Epithelial cell of prostate (primary cell): ENCODE results near the gene BBS5.
A peak's percentile ranks its signal among the peaks of the same experiment; 100 is the strongest.
"Not testable (repeated sequence)": the region's sequence is repeated elsewhere in the genome, so short reads cannot be mapped to it uniquely, and the experiment has no call there.

Experiments
- DNase-seq: peaks from one replicate; pipeline ENCODE4 v3.0.0-alpha.2; 2011; ENCODE audit warnings: low read depth, low spot score
- H3K27ac ChIP-seq: fragments of 450-650 bp; 2 replicates; pipeline ENCODE4 v1.5.1; 2017; ENCODE audit warnings: mild to moderate bottlenecking

Gene BBS5

GRCh38 chr2:169479257-169480078 lies at the start of gene BBS5:
TSS of gene BBS5 (plus strand) at chr2:169479494. CDS start at chr2:169479554, 60 bp downstream.
- no peak for DNase-seq
- peak within 1 kb of the TSS; percentile 11 for H3K27ac ChIP-seq

- not testable (repeated sequence) for DNase-seq, H3K27ac ChIP-seq
Measured at GRCh38 chr2:169431772-169432171, 47.5 kb upstream of the BBS5 start.

- not testable (repeated sequence) for H3K27ac ChIP-seq, DNase-seq
Measured at GRCh38 chr2:169434236-169434635, 45.1 kb upstream of the BBS5 start.

GRCh38 chr2:169438466-169439072 lies 40.7 kb upstream of the BBS5 start:
- no peak for DNase-seq
- no peak overlapping the region for H3K27ac ChIP-seq

DNA sequence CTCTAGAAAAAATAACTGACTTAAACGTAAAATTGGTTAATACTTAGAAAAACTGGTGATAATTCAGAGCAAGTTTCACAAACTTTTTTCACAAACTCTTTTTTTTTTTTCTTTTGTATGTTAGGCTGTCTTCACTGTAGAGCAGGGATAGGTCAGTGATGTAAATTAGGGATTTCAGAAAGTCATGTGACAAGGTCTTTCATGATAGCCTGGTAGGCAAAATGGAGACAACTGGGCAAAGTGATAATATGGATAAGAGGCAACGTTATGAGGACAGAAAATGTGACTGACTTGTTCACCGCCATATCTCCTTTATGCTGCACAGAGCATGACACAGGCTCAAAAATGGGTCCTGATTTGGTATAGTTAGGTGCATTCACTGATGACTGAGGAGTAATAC lies 39.4 kb upstream of the BBS5 start:
- H3K27ac ChIP-seq: no peak overlapping the region
- DNase-seq: no peak

- H3K27ac ChIP-seq: no peak overlapping the region
- DNase-seq: no peak
Measured at GRCh38 chr2:169446452-169446851, 32.8 kb upstream of the BBS5 start.

DNA sequence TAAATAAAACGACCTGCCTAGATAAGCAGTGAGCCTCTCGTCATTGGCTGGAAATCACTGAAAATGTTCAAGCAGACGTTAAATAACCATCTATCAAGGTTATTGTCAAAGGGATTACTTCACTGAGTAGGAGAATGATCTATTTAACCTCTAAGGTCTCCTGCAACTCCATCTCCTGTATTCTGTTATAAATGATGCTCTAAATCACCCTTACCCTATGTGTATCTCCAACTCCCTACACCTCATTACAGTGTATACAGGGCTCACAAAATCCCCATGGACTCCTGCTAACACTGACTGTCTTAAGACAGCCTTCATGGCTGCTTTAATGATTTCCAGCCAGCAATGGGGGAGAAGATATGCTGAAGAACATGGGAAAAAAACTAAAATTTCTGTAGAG lies 31.0 kb upstream of the BBS5 start:
- no peak for DNase-seq
- no peak overlapping the region for H3K27ac ChIP-seq

GRCh38 chr2:169448865-169449264 lies 30.4 kb upstream of the BBS5 start:
- no peak for DNase-seq
- no peak overlapping the region for H3K27ac ChIP-seq

- DNase-seq: no peak
- no peak overlapping the region for H3K27ac ChIP-seq
Measured at GRCh38 chr2:169452080-169452479, 27.2 kb upstream of the BBS5 start.

- not testable (repeated sequence) for DNase-seq, H3K27ac ChIP-seq
Measured at GRCh38 chr2:169453044-169453443, 26.2 kb upstream of the BBS5 start.

DNA sequence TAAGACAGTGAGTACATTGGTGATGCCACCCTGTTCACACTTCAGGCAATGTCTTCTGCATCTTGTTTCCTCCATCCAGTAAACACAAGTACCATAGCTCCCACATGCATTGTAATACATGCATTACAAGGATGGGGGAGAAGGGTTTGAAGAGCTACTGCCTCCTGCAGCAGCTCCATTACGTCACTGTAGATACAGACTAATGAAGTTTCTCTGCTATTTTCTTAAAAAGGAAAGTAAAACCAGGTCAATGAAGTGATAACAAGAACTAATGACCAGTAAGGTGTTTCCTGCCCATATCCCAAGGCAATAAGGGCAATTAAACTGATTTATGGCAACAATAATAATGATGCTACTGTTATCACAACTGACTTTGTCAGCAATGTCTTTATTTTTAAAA lies 18.2 kb upstream of the BBS5 start:
- H3K27ac ChIP-seq: no peak overlapping the region
- DNase-seq: no peak

GRCh38 chr2:169462896-169463695 lies 16.2 kb upstream of the BBS5 start:
- DNase-seq: no peak
- H3K27ac ChIP-seq: no peak overlapping the region

GRCh38 chr2:169464466-169464865 lies 14.8 kb upstream of the BBS5 start:
- no peak for DNase-seq
- no peak overlapping the region for H3K27ac ChIP-seq

GRCh38 chr2:169464882-169465281 lies 14.4 kb upstream of the BBS5 start:
- H3K27ac ChIP-seq: no peak overlapping the region
- DNase-seq: no peak

GRCh38 chr2:169468841-169469240 lies 10.5 kb upstream of the BBS5 start:
- H3K27ac ChIP-seq: no peak overlapping the region
- no peak for DNase-seq

DNA sequence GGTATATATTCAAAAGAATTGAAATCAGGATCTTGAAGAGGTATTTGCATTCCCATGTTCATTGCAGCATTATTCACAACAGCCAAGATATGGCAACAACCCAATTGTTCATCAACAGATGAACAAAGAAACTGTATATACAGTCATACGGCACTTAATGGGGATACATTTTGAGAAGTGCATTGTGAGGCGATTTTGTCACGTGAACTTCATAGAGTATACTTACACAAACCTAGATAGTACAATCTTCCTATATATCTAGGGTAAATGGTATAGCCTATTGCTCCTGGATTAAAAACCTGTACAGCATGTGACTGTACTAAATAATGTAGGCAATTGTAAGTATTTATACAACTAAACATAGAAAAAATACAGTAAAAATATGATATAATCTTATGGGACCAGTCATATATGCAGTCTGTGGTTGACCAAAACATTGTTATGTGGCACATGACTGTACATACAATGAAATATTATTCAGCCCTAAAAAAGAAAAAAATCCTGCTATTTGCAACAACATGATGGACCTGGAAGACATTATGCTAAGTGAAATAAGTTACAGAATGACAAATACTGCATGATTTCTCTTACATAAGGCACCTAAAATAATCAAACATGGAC lies 9.2 kb upstream of the BBS5 start:
- H3K27ac ChIP-seq: no peak overlapping the region
- DNase-seq: no peak

DNA sequence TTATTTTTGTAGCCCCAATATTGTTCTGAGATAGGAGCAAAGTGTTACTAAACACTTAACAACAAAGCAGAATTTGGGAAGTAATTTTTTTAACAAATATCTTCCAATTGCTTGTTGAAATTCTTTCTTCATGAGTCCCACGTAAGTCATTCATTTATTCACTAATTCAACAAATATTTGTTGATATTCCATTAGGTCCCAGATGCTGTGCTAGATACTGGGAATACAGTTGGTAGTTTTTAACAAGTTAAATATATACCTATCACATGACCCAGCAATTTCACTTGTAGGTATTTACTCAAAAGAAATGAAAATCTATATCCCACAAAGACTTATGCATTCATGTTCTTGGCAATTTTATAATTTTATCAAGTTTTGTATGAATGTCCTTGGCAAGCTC lies 7.0 kb upstream of the BBS5 start:
- no peak overlapping the region for H3K27ac ChIP-seq
- no peak for DNase-seq

DNA sequence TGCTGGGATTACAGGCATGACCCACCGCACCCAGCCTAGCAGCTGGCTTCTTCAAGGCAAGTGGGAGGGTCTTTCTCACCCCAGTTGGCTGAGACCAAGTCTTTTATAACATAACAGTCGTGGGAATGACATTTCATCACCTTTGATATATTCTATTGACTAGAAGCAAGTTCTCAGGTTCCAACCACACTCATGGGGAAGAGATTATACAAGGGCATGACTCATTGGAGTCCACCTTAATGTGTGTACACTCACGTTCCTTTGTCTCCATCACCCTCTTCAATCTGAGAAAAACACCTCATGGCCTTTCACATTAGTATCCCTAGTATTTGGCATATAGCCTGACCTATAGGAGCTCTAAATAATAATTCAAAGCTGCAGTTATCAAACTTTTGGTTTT lies 2.8 kb upstream of the BBS5 start:
- peak; percentile 85 for DNase-seq
- no peak overlapping the region for H3K27ac ChIP-seq

GRCh38 chr2:169478339-169478738 lies 955 bp upstream of the BBS5 start:
- DNase-seq: no peak
- no peak overlapping the region for H3K27ac ChIP-seq

GRCh38 chr2:169478745-169479256 lies 493 bp upstream of the BBS5 start:
- peak overlapping the region; percentile 11 for H3K27ac ChIP-seq
- no peak for DNase-seq
